Neural progenitor cell (in vitro differentiated cells): ENCODE data around the gene SYNPR. TPM values are rescaled to one million over a fixed set of nuclear protein-coding genes. Genes with fewer than 3 reads are reported as not detected.

Experiments used
- DNase-seq: peaks from one replicate; pipeline ENCODE4 v3.0.0-alpha.2; 2016; ENCODE audit warnings: low spot score
- H2AFZ ChIP-seq: fragments of 200-600 bp; sonication (generic); replicated peaks from 2 replicates; pipeline ENCODE4 v1.6.1; 2016; ENCODE audit warnings: antibody characterized with exemption
- H3F3A ChIP-seq: fragments of 200-600 bp; sonication (generic); 2 replicates; pipeline ENCODE4 v1.6.1; 2016; ENCODE audit warnings: antibody characterized with exemption, low read depth
- H3K27ac ChIP-seq: fragments of 200-600 bp; sonication (generic); 2 replicates; pipeline ENCODE4 v1.5.1; 2016; ENCODE audit warnings: mild to moderate bottlenecking
- H3K27me3 ChIP-seq: fragments of 200-600 bp; sonication (generic); 2 replicates; pipeline ENCODE4 v1.6.1; 2016; ENCODE audit warnings: mild to moderate bottlenecking, moderate library complexity
- H3K36me3 ChIP-seq: fragments of 200-600 bp; sonication (generic); 2 replicates; pipeline ENCODE4 v1.5.1; 2016
- H3K4me1 ChIP-seq: fragments of 200-600 bp; sonication (generic); 2 replicates; pipeline ENCODE4 v1.6.1; 2016; ENCODE audit warnings: mixed run types
- H3K4me2 ChIP-seq: fragments of 200-600 bp; sonication (generic); 2 replicates; pipeline ENCODE4 v1.6.1; 2016
- H3K4me3 ChIP-seq: fragments of 200-600 bp; sonication (generic); 2 replicates; pipeline ENCODE4 v1.5.1; 2016
- H3K79me2 ChIP-seq: fragments of 200-600 bp; sonication (generic); 2 replicates; pipeline ENCODE4 v1.6.1; 2016; ENCODE audit warnings: low read depth
- H3K9ac ChIP-seq: fragments of 200-600 bp; sonication (generic); 2 replicates; pipeline ENCODE4 v1.6.1; 2016
- H3K9me3 ChIP-seq: fragments of 200-600 bp; sonication (generic); 2 replicates; pipeline ENCODE4 v1.5.1; 2016; ENCODE audit warnings: low read depth
- H4K20me1 ChIP-seq: fragments of 200-600 bp; sonication (generic); 2 replicates; pipeline ENCODE4 v1.6.1; 2016; ENCODE audit warnings: low read depth
- H3K27ac Mint-ChIP-seq: 3 replicates; pipeline ENCODE4 v1.8.0; 2021; ENCODE audit warnings: mixed read lengths
- H3K27me3 Mint-ChIP-seq: 2 replicates; pipeline ENCODE4 v1.8.0; 2022; ENCODE audit warnings: low read depth, mild to moderate bottlenecking, inconsistent platforms, moderate library complexity, mixed read lengths; ENCODE audit not compliant: insufficient read depth
- H3K36me3 Mint-ChIP-seq: 3 replicates; pipeline ENCODE4 v1.8.0; 2021; ENCODE audit warnings: mixed read lengths
- H3K4me1 Mint-ChIP-seq: 3 replicates; pipeline ENCODE4 v1.8.0; 2021; ENCODE audit warnings: mixed read lengths
- H3K4me3 Mint-ChIP-seq: 3 replicates; pipeline ENCODE4 v1.8.0; 2021; ENCODE audit warnings: mild to moderate bottlenecking, moderate library complexity, mixed read lengths
- H3K9me3 Mint-ChIP-seq: 3 replicates; pipeline ENCODE4 v1.8.0; 2020; ENCODE audit warnings: mixed read lengths
- CTCF ChIP-seq: fragments of 200-600 bp; sonication (generic); IDR thresholded peaks from 2 replicates; pipeline ENCODE4 v1.5.1; 2017; ENCODE audit warnings: antibody characterized with exemption, mild to moderate bottlenecking
- EZH2 ChIP-seq: fragments of 200-600 bp; sonication (generic); IDR thresholded peaks from 2 replicates; pipeline ENCODE4 v1.6.1; 2017; ENCODE audit warnings: antibody characterized with exemption, mild to moderate bottlenecking, moderate library complexity
- EZH2phosphoT487 ChIP-seq: fragments of 200-600 bp; sonication (generic); IDR thresholded peaks from 2 replicates; pipeline ENCODE4 v1.6.1; 2017; ENCODE audit warnings: antibody characterized with exemption
- total RNA-seq: library from RNA; depleted of rRNA; stranded (reverse); fragments of >200 nt; gene quantifications from 2 replicates; pipeline ENCODE4 v1.2.3, GENCODE V29; 2015; ENCODE audit warnings: low replicate concordance

SYNPR gene
- total RNA-seq, 1 donor from 2014 or later = 0.30 TPM

GRCh38 chr3:63528325-63529000 is 250.4 kb downstream of the SYNPR start:
- H3K36me3 Mint-ChIP-seq = no peaks in the 10 kb centered on the region
- peaks cover 10% of the 10 kb centered on the region for H3K4me1 ChIP-seq

GRCh38 chr3:63532521-63532920 is 254.4 kb downstream of the SYNPR start:
- Histone ChIP-seq H3K27me3 (no peaks in the 10 kb centered on the region), H3K27ac (no peak overlapping the region), H3K79me2 (no peaks in the 10 kb centered on the region), H3F3A (no peaks in the 10 kb centered on the region), H3K4me1 (peaks cover 2% of the 10 kb centered on the region), H3K9ac (no peak overlapping the region), H2AFZ (no peak overlapping the region), H3K4me3 (no peak overlapping the region), H3K9me3 (no peaks in the 10 kb centered on the region), H3K36me3 (no peaks in the 10 kb centered on the region), H3K4me2 (no peak overlapping the region), H4K20me1 (no peaks in the 10 kb centered on the region)
- TF ChIP-seq EZH2phosphoT487 (no peak), CTCF (no peak), EZH2 (no peak)
- Mint-ChIP-seq H3K27ac (no peak overlapping the region), H3K9me3 (peaks cover 3% of the 10 kb centered on the region), H3K4me3 (no peak overlapping the region), H3K36me3 (no peaks in the 10 kb centered on the region), H3K27me3 (no peaks in the 10 kb centered on the region), H3K4me1 (peaks cover 17% of the 10 kb centered on the region)
- no peak for DNase-seq

More at GRCh38 chr3:63528325-63529000, 250.4 kb downstream of the SYNPR start:
- Mint-ChIP-seq H3K4me3 (no peak overlapping the region), H3K9me3 (peaks cover 3% of the 10 kb centered on the region), H3K27ac (no peak overlapping the region), H3K27me3 (no peaks in the 10 kb centered on the region), H3K4me1 (peaks cover 20% of the 10 kb centered on the region)
- Histone ChIP-seq H3K4me2 (no peak overlapping the region), H3K9ac (no peak overlapping the region), H3K36me3 (no peaks in the 10 kb centered on the region), H3K27ac (no peak overlapping the region), H3K9me3 (no peaks in the 10 kb centered on the region), H3F3A (no peaks in the 10 kb centered on the region), H3K4me3 (no peak overlapping the region), H3K79me2 (no peaks in the 10 kb centered on the region), H4K20me1 (no peaks in the 10 kb centered on the region), H3K27me3 (no peaks in the 10 kb centered on the region), H2AFZ (no peak overlapping the region)
- DNase-seq = no peak
- TF ChIP-seq EZH2phosphoT487 (no peak), EZH2 (no peak), CTCF (no peak)

GRCh38 chr3:63538919-63539318 is 260.8 kb downstream of the SYNPR start:
- H3K36me3 Mint-ChIP-seq = no peaks in the 10 kb centered on the region
- no peaks in the 10 kb centered on the region for H3K36me3 ChIP-seq
- no peak overlapping the region for H3K27ac Mint-ChIP-seq
- no peaks in the 10 kb centered on the region for H3K9me3 Mint-ChIP-seq
- H3K4me3 ChIP-seq = no peak overlapping the region
- H3K27ac ChIP-seq = no peak overlapping the region
- TF ChIP-seq EZH2phosphoT487 (no peak), CTCF (no peak), EZH2 (no peak)
- H3F3A ChIP-seq = no peaks in the 10 kb centered on the region
- H3K9ac ChIP-seq = no peak overlapping the region
- H4K20me1 ChIP-seq = no peaks in the 10 kb centered on the region
- no peaks in the 10 kb centered on the region for H3K79me2 ChIP-seq
- no peak overlapping the region for H3K4me2 ChIP-seq
- no peaks in the 10 kb centered on the region for H3K9me3 ChIP-seq
- H3K4me1 ChIP-seq = no peaks in the 10 kb centered on the region
- no peaks in the 10 kb centered on the region for H3K27me3 Mint-ChIP-seq
- H3K27me3 ChIP-seq = no peaks in the 10 kb centered on the region
- peaks cover 5% of the 10 kb centered on the region for H3K4me1 Mint-ChIP-seq
- no peak overlapping the region for H3K4me3 Mint-ChIP-seq
- DNase-seq = no peak
- H2AFZ ChIP-seq = no peak overlapping the region
